WTC11 (cell line): ENCODE data around the gene SPEF1.

ENCODE experiments used
- CTCF ChIP-seq: fragments of 200-600 bp; IDR thresholded peaks from 2 replicates; pipeline ENCODE4 v1.8.0; 2022; ENCODE audit warnings: antibody characterized with exemption
- FOXJ3 ChIP-seq: sonication (generic); formaldehyde crosslinking; IDR thresholded peaks from 2 replicates; pipeline ENCODE4 v1.9.0; 2021; ENCODE audit warnings: missing genetic modification reagents, mild to moderate bottlenecking, borderline replicate concordance
- KAT7 ChIP-seq: sonication (generic); formaldehyde crosslinking; IDR thresholded peaks from 2 replicates; pipeline ENCODE4 v1.8.1; 2023; ENCODE audit warnings: missing genetic modification reagents, mild to moderate bottlenecking, borderline replicate concordance
- ZNF121 ChIP-seq: sonication (generic); formaldehyde crosslinking; IDR thresholded peaks from 2 replicates; pipeline ENCODE4 v1.8.0; 2023; ENCODE audit warnings: missing genetic modification reagents

GRCh38 chr20:3735768-3736167, 45.5 kb downstream of the SPEF1 start:
- TF ChIP-seq FOXJ3 (CRISPR knock-in tag) (no peak), ZNF121 (CRISPR knock-in tag) (no peak), KAT7 (CRISPR knock-in tag) (no peak), CTCF (no peak)
